GM10266 (cell line): ENCODE measurements around the gene TEK.

Source experiments
- DNase-seq: peaks from one replicate; pipeline ENCODE4 v3.0.0; 2012; ENCODE audit errors: extremely low spot score
- CTCF ChIP-seq: IDR thresholded peaks from 2 replicates; pipeline ENCODE4 v1.5.1; 2012; ENCODE audit warnings: mild to moderate bottlenecking, low read depth; ENCODE audit not compliant: control insufficient read depth, insufficient read depth; ENCODE audit errors: missing control alignments

The TEK gene

GRCh38 chr9:27176971-27177370 lies 67.9 kb downstream of the TEK start:
- no peak for DNase-seq
- no peak for TF ChIP-seq CTCF

GRCh38 chr9:27179245-27179865 lies 70.3 kb downstream of the TEK start:
- no peak for DNase-seq
- no peak for TF ChIP-seq CTCF

- TF ChIP-seq CTCF, result no peak
- DNase-seq, result no peak
Observed at GRCh38 chr9:27181381-27181780, 72.4 kb downstream of the TEK start.

- no peak for DNase-seq
- TF ChIP-seq CTCF, result no peak
Observed at GRCh38 chr9:27182421-27182820, 73.4 kb downstream of the TEK start.

GRCh38 chr9:27183131-27183530 lies 74.1 kb downstream of the TEK start:
- no peak for TF ChIP-seq CTCF
- DNase-seq, result no peak

GRCh38 chr9:27183701-27184100 lies 74.7 kb downstream of the TEK start:
- no peak for DNase-seq
- TF ChIP-seq CTCF, result no peak

GRCh38 chr9:27184556-27185351 lies 75.7 kb downstream of the TEK start:
- no peak for TF ChIP-seq CTCF
- DNase-seq, result no peak
